ENCODE data around the gene PIP5K1B. TPM values are rescaled to one million over a fixed set of nuclear protein-coding genes. Genes with fewer than 3 reads are reported as not detected.

The PIP5K1B gene
- total and polyA plus RNA-seq, 2 donors (not counting 3 experiments of a cell fraction or from before 2014, with no cell fraction given): 0.27 TPM; not detected in 1

DNA sequence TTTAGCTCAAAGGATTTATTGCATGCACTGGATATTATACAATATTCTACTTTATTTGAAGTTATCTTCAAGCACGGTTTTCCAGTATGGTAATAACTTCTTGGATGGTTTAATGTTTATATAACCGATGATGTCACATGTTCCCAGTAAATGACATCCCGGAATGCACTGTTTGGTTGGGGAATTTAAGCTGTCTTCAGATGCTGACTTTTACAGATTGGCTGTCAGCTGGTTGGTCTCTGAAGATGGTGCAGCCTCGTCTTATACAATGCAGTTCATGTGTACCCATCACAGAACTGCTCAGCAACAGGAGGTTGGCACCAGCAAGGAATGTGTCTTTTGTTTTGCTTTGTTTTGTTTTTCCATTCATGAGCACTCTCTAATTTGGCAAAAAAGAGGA is 165.0 kb downstream of the PIP5K1B start:
- no TSS peak for BruUV-seq (replicated peaks)
- H2AFZ ChIP-seq (ENCODE audit: low read depth, low read length): no peak overlapping the region
- no peak overlapping the region for H3K4me3 ChIP-seq (replicated peaks in 1 of 3; ENCODE audit: insufficient read depth in 1 of 3, low read depth in 1 of 3, low read length in 3 of 3)
- CTCF ChIA-PET: interaction anchor here (1.0 kb wide), 1 partner anchor 25 kb away, joined by 4 read pairs; no protein-coding TSS in a partner anchor
- dilution Hi-C loops (cut with MboI; ENCODE audit: extremely low pct_ligation_motif_present, low sequenced_read_pairs): no loop called here
- intact Hi-C loops (cut with micrococcal nuclease): no loop called here
- no peak overlapping the region for H3K4me2 ChIP-seq (ENCODE audit: insufficient read depth, low read length)
- no peaks in the 10 kb centered on the region for H3K79me2 ChIP-seq (ENCODE audit: control insufficient read depth, insufficient read depth, low read length)
- H3K27ac ChIP-seq (ENCODE audit: insufficient read depth, low read depth, low read length): no peak overlapping the region
- no peak overlapping the region for H3K9ac ChIP-seq (replicated peaks; ENCODE audit: extremely low read depth, insufficient read depth, low read length)
- no peaks in the 10 kb centered on the region for H3K9me1 ChIP-seq (replicated peaks; ENCODE audit: control insufficient read depth, extremely low read depth, insufficient read depth, low read length)
- no peak for DNase-seq (ENCODE audit: low read depth, low spot score)
- H3K27me3 ChIP-seq (ENCODE audit: control insufficient read depth in 2 of 2, insufficient read depth in 2 of 2, low read length in 2 of 2): peaks cover 3 to 7% of the 10 kb centered on the region in 2 experiments
- no peaks in the 10 kb centered on the region for H3K4me1 ChIP-seq (ENCODE audit: control insufficient read depth, extremely low read depth, insufficient read depth, low read length)
- H3K36me3 ChIP-seq (ENCODE audit: control insufficient read depth in 2 of 2, extremely low read depth in 1 of 2, insufficient read depth in 2 of 2, low read length in 2 of 2): no peaks in the 10 kb centered on the region
- TF ChIP-seq, protein P1, sequence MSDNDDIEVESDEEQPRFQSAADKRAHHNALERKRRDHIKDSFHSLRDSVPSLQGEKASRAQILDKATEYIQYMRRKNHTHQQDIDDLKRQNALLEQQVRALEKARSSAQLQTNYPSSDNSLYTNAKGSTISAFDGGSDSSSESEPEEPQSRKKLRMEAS (IDR thresholded peaks at IDR 0.05; ENCODE audit: insufficient read depth, insufficient read length): no peak
- no peak for TF ChIP-seq FOS (IDR thresholded peaks at IDR 0.05; ENCODE audit: borderline replicate concordance, insufficient read depth, low read length)
- H3K9me3 ChIP-seq (replicated peaks; ENCODE audit: control insufficient read depth, insufficient read depth, low read length): no peaks in the 10 kb centered on the region
- no peaks in the 10 kb centered on the region for H4K20me1 ChIP-seq (replicated peaks; ENCODE audit: control insufficient read depth, extremely low read depth, insufficient read depth, low read length)
- POLR2A ChIA-PET: no interaction called here
- FAIRE-seq: no peak

DNA sequence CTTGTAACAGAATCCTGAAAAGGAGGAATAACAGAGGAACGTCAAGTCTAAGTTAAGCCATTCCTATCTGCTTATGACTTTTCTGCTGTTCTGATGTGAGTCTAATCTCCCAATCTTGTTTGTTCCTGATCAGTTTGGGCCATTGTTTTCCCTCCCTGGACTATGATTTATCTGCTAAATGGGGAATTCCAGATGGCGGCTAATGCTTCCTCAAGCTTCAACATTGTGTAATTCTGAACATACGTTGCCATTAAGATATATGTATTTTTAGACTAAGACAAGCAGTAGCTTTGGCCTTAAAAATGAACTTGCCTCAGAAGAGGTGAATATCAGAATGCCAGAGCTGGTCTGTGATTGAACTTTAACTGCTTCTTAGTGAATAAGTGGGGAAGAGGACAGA is 166.2 kb downstream of the PIP5K1B start:
- Histone ChIP-seq H3K36me3 (ENCODE audit: control insufficient read depth in 2 of 2, extremely low read depth in 1 of 2, insufficient read depth in 2 of 2, low read length in 2 of 2) (no peaks in the 10 kb centered on the region), H3K9me1 (replicated peaks; ENCODE audit: control insufficient read depth, extremely low read depth, insufficient read depth, low read length) (no peaks in the 10 kb centered on the region), H2AFZ (ENCODE audit: low read depth, low read length) (no peak overlapping the region), H3K4me1 (ENCODE audit: control insufficient read depth, extremely low read depth, insufficient read depth, low read length) (no peaks in the 10 kb centered on the region), H4K20me1 (replicated peaks; ENCODE audit: control insufficient read depth, extremely low read depth, insufficient read depth, low read length) (no peaks in the 10 kb centered on the region), H3K27me3 (ENCODE audit: control insufficient read depth in 2 of 2, insufficient read depth in 2 of 2, low read length in 2 of 2) (peaks cover 3 to 7% of the 10 kb centered on the region in 2 experiments), H3K9me3 (replicated peaks; ENCODE audit: control insufficient read depth, insufficient read depth, low read length) (no peaks in the 10 kb centered on the region), H3K4me3 (replicated peaks in 1 of 3; ENCODE audit: insufficient read depth in 1 of 3, low read depth in 1 of 3, low read length in 3 of 3) (no peak overlapping the region), H3K27ac (ENCODE audit: insufficient read depth, low read depth, low read length) (no peak overlapping the region), H3K4me2 (ENCODE audit: insufficient read depth, low read length) (no peak overlapping the region), H3K79me2 (ENCODE audit: control insufficient read depth, insufficient read depth, low read length) (no peaks in the 10 kb centered on the region), H3K9ac (replicated peaks; ENCODE audit: extremely low read depth, insufficient read depth, low read length) (no peak overlapping the region)
- DNase-seq (ENCODE audit: low read depth, low spot score): peak; percentile 8
- ChIA-PET POLR2A (no interaction called here), CTCF (interaction anchor here (1.0 kb wide), 1 partner anchor 26 kb away, joined by 3 read pairs; no protein-coding TSS in a partner anchor)
- dilution Hi-C loops (cut with MboI; ENCODE audit: extremely low pct_ligation_motif_present, low sequenced_read_pairs) (no loop called here), intact Hi-C loops (cut with micrococcal nuclease) (no loop called here)
- no TSS peak for BruUV-seq (replicated peaks)
- no peak for FAIRE-seq
- TF ChIP-seq POLR2A (IDR thresholded peaks at IDR 0.05; ENCODE audit: low read depth, low read length) (no peak), EZH2 (IDR thresholded peaks at IDR 0.05; ENCODE audit: borderline replicate concordance, low read depth, low read length, severe bottlenecking) (no peak), POLR2AphosphoS5 (IDR thresholded peaks at IDR 0.05; ENCODE audit: insufficient read depth, low read depth, low read length) (no peak), FOS (IDR thresholded peaks at IDR 0.05; ENCODE audit: borderline replicate concordance, insufficient read depth, low read length) (no peak)
